LoVo (cell line): ENCODE measurements around the gene ATP8B4.

ENCODE experiments used
- DNase-seq: peaks from one replicate; pipeline ENCODE4 v3.0.0-alpha.2; 2016; ENCODE audit warnings: low spot score

ATP8B4 gene

GRCh38 chr15:49857496-49858475 is 261.2 kb downstream of the ATP8B4 start:
- DNase-seq = no peak

DNA sequence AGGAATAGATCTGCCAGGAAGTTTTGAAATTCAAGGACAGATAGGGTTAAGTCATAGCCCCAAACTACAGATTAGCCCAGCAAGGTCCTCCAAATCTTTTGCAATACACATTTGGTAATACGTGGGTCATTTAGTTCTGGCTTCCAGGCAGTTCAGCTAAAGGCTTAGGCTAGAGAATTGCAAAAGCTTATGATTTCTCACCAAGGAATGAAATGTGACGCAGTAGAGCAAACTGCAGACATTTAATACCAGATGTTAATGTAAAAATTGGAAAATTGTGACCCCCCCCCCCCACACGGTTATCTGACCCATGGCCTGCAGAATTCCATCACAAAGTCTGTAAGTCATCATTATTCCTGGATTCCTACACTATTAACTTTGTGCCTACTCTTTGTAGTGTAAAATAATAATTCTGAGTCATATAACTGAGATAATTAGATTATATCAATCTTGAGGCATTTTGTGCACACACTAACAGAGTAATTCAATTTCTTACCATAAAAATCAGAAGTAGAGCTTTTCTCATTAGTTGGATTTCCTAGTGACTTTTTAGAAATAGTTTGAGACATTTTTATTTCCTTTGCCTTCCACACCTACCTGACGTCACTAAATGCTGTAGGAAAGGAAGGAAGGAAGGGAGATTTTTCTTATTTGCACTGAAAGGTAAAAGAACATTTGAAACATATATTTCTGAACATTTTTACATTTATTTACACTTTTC is 263.0 kb downstream of the ATP8B4 start:
- no peak for DNase-seq

DNA sequence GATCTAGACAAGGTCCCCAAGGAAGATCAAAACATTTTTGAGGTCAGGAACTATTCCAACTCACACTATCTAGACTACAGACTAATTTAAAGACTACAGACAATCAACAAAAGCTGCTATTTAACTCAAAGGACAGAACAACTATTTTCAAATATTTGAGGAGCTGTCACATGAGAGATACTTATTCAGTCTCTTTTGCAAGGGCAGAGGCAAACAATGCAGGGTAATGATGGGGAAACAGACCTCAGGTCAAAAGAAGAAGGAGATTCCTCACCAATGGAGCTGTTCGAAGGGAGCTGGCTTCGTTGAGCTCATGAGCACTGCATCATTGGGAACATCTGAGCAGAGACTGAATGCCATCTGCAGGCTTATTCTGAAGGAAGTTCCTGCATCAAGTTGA is 266.3 kb downstream of the ATP8B4 start:
- no peak for DNase-seq

DNA sequence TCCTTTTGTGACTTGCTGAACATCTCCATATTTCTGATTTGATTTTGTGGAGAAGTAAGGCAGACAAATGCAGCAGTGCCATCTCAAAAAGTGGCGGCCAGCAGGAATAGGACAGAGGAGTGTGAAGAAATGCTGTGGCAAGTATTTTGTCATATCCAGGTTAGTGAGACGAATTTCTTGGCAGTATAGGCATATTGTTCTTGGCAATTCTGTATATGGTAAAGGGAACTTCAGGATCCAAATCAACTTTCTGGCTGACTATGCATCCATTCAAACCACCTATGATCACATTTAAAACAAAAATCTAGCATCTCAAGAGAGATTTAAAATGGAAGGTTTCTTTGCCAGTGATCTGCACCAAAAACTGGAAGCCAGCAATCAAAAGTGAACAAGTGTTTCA is 270.2 kb downstream of the ATP8B4 start:
- no peak for DNase-seq

GRCh38 chr15:49848282-49848724 is 270.7 kb downstream of the ATP8B4 start:
- DNase-seq = no peak

DNA sequence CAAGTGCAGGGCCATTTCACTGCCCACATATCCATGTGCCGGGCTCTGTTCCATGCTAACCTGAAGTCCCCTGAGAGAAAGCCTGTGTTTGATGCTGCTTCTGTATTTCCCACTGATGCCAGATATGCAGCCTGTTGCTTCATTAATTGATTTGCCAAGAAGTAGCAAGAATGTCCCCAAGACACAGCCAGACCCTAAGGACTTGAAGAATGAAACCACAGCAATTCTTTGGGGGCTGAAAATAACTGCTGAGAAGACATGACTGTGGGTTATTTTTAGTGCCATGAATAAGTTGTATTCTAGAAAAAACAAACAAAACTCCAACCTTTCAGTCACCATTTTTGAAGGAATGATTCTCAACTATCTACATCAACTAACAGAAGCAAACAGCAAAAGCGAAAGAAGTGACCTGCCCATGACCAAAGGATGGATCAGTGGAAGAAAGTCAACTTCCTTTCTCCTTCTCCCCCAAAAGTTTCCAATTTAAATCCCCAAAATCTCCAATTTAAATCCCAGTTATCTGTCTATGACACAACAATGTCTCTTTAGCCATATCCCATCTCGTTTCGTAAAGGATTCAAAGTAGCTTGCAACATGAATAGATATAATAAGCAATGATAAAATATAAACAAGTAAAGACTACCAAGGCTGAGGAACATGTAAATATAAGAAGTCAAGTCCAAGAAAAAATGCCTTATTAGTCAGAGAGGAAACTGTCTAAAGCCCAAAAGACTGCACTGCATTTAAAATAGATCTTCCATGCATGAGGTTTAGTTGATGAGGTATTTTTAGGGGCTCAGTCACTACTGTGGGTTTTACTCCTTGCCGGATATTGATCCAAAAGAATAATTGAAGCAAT is 271.4 kb downstream of the ATP8B4 start:
- DNase-seq = no peak

- DNase-seq = peak; percentile 78
Measured at GRCh38 chr15:49844390-49844789, 274.6 kb downstream of the ATP8B4 start.

DNA sequence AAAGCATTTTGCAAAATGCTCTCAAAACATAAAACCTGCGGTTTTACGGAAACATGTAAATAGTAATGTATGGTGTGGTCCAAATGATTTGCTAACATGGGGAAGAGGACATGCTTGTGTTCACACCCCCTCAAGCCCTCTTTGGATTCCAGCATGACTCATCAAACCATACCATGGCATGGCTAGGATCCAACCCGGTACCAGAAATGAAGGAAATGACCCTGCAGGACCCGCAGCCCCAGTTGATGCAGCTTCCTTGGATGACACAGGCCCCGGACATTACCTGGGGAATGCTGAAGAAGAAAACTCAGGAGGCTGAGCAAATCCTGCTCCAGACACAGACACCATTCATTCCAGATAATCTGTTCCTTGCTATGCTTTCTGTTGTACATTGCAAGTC is 275.3 kb downstream of the ATP8B4 start:
- no peak for DNase-seq

DNA sequence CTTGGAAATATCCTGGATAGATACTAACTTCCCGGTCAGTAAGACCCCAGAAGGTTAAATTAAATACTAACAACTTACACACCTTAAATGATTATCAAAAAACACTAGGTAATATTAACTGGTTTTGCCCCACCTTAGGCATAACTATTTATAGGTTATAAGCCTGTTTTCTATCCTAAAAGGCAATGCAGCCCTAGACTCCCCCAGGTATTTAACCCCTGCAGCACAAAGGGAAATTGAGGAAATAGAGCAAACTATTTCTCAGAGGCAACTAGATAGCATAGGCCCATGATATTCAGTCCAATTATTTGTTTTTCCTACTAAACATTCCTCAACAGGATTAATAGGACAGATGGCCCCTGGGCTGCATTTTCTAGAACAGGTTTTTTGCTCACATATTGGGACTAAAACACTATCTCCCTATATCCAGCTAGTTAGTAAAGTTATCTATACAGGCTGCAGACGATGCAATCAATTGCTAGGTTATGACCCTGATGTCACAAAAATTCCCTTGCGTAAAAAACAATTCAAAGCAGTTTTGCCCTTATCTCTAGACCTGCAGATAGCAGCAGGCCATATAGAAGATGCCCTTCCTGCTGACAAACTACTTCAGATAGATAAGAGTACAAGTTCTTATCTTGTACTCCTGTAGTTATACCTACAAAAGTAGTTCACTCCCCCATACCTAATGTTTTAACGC is 276.9 kb downstream of the ATP8B4 start:
- DNase-seq = no peak

GRCh38 chr15:49832511-49832910 is 286.5 kb downstream of the ATP8B4 start:
- peak; percentile 41 for DNase-seq

GRCh38 chr15:49831206-49831965 is 287.6 kb downstream of the ATP8B4 start:
- no peak for DNase-seq

DNA sequence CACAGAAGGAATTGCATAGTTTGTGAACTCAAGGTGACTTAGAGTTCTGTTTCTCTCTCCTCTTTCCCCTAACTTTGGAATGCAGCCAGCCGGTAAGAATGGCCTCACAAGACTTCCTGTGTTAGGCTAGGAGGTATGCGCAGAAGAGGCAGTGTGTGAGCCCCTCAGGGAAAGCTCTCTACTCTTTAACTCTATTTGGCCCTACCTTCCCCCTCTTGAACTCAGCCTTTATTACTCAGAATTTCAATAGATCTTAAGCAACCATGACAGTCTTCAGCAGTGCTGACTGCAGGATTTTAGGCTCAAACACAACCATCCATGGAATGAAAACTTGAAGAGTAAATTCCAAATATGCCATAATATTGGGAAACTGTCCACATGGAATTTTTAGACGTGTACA is 288.6 kb downstream of the ATP8B4 start:
- DNase-seq = no peak

DNA sequence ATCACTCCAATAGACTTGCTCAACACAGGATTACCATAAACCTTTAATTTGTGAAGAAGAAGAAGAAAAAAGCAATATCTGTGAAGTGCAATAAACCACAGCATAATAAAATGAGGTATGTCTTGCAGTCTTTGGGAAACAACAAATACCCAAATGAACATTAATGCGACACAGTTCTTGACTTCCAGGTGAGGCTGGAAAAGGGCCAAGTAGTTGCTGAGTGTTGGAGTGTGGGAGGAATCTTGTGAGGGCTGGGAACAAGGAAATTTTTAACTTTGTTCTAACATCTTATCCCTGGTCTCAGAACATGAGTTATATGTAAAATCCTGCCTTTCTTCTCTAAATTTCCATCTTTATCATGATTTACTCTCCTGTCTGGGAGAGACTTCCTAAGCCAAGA is 291.7 kb downstream of the ATP8B4 start:
- no peak for DNase-seq

DNA sequence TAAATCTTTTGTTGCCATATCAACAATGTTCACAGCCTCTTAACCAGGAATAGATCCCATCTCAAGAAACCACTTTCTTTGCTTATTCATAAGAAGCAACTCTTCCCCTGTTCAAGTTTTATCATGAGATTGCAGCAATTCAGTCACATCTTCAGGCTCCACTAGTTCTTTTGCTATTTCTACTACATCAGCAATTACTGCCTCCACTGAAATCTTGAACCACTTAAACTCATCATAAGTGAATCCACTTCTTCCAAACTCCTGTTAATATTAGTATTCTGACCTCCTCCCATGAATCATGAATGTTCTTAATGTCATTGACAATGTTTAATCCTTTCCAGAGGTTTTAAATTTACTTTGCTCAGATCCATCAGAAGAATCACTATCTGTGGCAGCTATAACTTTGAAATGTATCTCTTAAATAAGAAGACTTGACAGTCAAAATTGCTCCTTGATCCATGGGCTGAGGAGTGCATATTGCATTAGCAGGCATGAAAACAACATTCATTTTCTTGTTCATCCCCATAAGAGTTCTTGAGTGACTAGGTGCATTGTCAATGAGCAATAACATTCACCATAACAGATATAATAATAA is 292.3 kb downstream of the ATP8B4 start:
- no peak for DNase-seq

- no peak for DNase-seq
Measured at GRCh38 chr15:49824775-49825099, 294.3 kb downstream of the ATP8B4 start.

- DNase-seq = peak; percentile 51
Measured at GRCh38 chr15:49823987-49824774, 294.9 kb downstream of the ATP8B4 start.

DNA sequence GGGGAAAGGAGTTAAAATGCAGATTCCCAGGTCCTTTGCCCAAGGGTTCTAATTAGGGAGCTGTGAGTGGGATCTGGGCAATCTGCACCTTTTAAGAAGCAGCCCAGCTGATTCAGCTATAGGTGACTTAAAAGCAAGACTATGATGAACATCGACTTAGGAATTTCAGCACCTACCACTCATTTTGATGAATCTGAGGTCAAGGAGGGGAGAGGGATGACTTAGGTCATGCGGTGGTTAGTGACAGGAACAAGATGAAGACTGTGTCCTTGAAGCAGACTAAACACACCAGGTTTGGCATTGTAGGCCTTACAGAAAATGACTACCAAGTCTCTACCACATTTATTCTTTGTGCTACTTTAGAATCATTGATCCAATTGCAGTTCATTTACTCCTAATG is 301.9 kb downstream of the ATP8B4 start:
- DNase-seq = no peak

DNA sequence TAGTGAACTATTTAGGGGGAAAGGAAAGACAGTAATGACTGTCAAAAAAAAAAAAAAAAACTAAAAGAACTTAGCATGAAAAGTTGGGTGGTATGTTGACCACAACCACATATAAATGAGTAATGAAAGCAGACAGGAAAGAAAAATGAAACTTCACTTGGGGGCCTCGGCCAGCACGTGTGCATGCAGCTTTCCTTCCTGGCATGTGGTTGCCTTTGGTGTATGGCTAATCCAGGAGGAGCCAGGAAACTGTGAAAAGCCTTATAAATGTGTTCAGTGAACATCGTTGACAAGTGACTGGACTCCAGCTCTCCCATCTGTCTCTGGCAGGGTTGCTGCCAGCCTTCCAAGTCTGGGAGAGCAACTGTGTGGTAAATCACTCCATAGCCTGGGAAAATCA is 303.1 kb downstream of the ATP8B4 start:
- no peak for DNase-seq

DNA sequence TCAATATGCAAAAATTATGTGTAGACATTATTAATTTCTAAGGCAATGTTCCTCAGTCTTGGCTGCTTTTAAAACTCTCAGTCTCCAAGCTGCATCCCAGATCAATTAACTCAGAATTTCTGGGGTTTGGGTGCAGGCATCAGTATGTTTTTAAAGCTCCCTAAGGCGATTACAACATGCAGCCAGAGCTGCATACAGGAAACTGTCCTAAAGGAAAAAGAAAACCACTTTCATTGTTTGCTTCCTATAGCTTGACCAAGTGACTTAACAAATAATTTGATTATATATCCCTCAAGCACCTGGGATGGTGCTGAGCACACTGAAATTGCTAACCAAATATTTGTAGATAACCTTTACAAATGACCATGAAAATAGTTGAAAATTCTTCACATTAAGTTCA is 303.5 kb downstream of the ATP8B4 start:
- no peak for DNase-seq

DNA sequence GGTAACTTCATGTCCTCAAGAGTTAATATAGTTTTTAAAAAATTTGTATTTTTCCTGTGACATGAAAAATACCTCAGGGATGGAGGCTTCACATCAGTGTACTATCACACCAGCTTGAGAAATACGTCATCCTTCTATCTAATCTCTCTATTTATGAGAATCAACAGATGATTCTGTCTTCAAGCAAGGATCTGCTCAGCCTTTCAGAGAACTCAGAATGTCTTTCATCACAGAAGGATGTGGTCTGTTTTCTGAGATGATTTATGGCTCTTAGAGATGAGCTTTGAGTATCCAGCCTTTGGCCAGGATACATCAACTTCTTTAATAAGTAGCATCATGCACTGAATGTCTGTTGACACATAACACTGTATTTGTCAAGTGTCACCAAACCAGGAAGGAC is 304.3 kb downstream of the ATP8B4 start:
- DNase-seq = no peak
